Prostate gland (tissue), 2 donors: ENCODE results near the gene FARS2.

Experiments
- CTCF ChIP-seq, 4 experiments: fragments of 200-600 bp in 2 of 4; fragments of 450-650 bp in 2 of 4; sonication (generic) in 2 of 4; IDR thresholded peaks; 1 replicate in 3 of 4; 2 replicates in 1 of 4; pipeline ENCODE4 v1.5.1; 2016 to 2019; ENCODE audit warnings: antibody characterized with exemption in 4 of 4, mild to moderate bottlenecking in 2 of 4, moderate library complexity in 2 of 4
- POLR2AphosphoS5 ChIP-seq: sonication (generic); formaldehyde crosslinking; IDR thresholded peaks from one replicate; pipeline ENCODE4 v1.6.1; 2017; ENCODE audit warnings: antibody characterized with exemption

- no peak for TF ChIP-seq CTCF (IDR thresholded peaks at IDR 0.05)
- no peak for TF ChIP-seq POLR2AphosphoS5
These were observed 491.9 kb downstream of the FARS2 start for GRCh38 chr6:5753209-5753608.
